PC-9 (cell line): ENCODE measurements around the gene BCAP29.

Experiments used
- EZH2 ChIP-seq: fragments of 200-600 bp; sonication (generic); IDR thresholded peaks from 2 replicates; pipeline ENCODE4 v1.8.0; 2017; ENCODE audit warnings: antibody characterized with exemption, low read depth
- TF ChIP-seq, protein P1 (sequence below): fragments of 200-600 bp; sonication (generic); conservative IDR thresholded peaks from 2 replicates; pipeline ENCODE4 v1.6.1; 2017; ENCODE audit warnings: mixed run types, antibody characterized with exemption, mild to moderate bottlenecking, moderate library complexity

- TF ChIP-seq, protein P1, sequence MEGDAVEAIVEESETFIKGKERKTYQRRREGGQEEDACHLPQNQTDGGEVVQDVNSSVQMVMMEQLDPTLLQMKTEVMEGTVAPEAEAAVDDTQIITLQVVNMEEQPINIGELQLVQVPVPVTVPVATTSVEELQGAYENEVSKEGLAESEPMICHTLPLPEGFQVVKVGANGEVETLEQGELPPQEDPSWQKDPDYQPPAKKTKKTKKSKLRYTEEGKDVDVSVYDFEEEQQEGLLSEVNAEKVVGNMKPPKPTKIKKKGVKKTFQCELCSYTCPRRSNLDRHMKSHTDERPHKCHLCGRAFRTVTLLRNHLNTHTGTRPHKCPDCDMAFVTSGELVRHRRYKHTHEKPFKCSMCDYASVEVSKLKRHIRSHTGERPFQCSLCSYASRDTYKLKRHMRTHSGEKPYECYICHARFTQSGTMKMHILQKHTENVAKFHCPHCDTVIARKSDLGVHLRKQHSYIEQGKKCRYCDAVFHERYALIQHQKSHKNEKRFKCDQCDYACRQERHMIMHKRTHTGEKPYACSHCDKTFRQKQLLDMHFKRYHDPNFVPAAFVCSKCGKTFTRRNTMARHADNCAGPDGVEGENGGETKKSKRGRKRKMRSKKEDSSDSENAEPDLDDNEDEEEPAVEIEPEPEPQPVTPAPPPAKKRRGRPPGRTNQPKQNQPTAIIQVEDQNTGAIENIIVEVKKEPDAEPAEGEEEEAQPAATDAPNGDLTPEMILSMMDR = no peak
- TF ChIP-seq EZH2 = no peak
These were observed 8.6 kb downstream of the BCAP29 start for GRCh38 chr7:107588529-107589130.
